ENCODE data around the gene KRT28.

GRCh38 chr17:40839194-40839593 is 39.4 kb upstream of the KRT28 start:
- TF ChIP-seq CTCF (IDR thresholded peaks at IDR 0.05) (no peak), POLR2A (IDR thresholded peaks at IDR 0.05) (no peak)
